HepG2 (cell line): ENCODE data around the gene GK. TPM values are rescaled to one million over a fixed set of nuclear protein-coding genes. Genes with fewer than 3 reads are reported as not detected.

Source experiments
- AGO2 ChIP-seq: fragments of 200-400 bp; formaldehyde crosslinking; optimal IDR thresholded peaks from 2 replicates; pipeline ENCODE3; 2017; ENCODE audit warnings: mild to moderate bottlenecking, low read depth, low read length, moderate library complexity
- ARNTL ChIP-seq: sonication (generic); formaldehyde crosslinking; IDR thresholded peaks from 2 replicates; pipeline ENCODE4 v1.4.0; 2020; ENCODE audit warnings: mild to moderate bottlenecking, missing genetic modification reagents
- FOSL1 ChIP-seq: sonication (generic); formaldehyde crosslinking; IDR thresholded peaks from 2 replicates; pipeline ENCODE4 v1.9.0; 2021; ENCODE audit warnings: missing genetic modification reagents, borderline replicate concordance
- FOXA3 ChIP-seq: IDR thresholded peaks from 2 replicates; pipeline ENCODE4 v1.6.1; 2016; ENCODE audit warnings: missing genetic modification reagents, missing compliant biosample characterization
- ONECUT2 ChIP-seq: sonication (generic); formaldehyde crosslinking; IDR thresholded peaks from 2 replicates; pipeline ENCODE4 v1.4.0; 2020; ENCODE audit warnings: missing genetic modification reagents
- RARG ChIP-seq: sonication (generic); formaldehyde crosslinking; IDR thresholded peaks from 2 replicates; pipeline ENCODE4 v1.4.0; 2020; ENCODE audit warnings: low read depth, mild to moderate bottlenecking, missing genetic modification reagents
- SAFB2 ChIP-seq: sonication (generic); formaldehyde crosslinking; IDR thresholded peaks from 2 replicates; pipeline ENCODE4 v1.5.1; 2020; ENCODE audit warnings: missing genetic modification reagents, low read depth, mild to moderate bottlenecking, borderline replicate concordance
- SIX4 ChIP-seq: sonication (generic); formaldehyde crosslinking; IDR thresholded peaks from 2 replicates; pipeline ENCODE4 v1.4.0; 2020; ENCODE audit warnings: missing genetic modification reagents
- TARDBP ChIP-seq: sonication (generic); formaldehyde crosslinking; IDR thresholded peaks from 2 replicates; pipeline ENCODE4 v1.8.0; 2022; ENCODE audit warnings: mild to moderate bottlenecking, missing genetic modification reagents
- ZBTB3 ChIP-seq: sonication (generic); formaldehyde crosslinking; IDR thresholded peaks from 2 replicates; pipeline ENCODE4 v1.4.0; 2020; ENCODE audit warnings: low read depth, mild to moderate bottlenecking, moderate library complexity, missing genetic modification reagents, borderline replicate concordance
- ZBTB43 ChIP-seq: sonication (generic); formaldehyde crosslinking; conservative IDR thresholded peaks from 2 replicates; pipeline ENCODE4 v1.4.0; 2020; ENCODE audit warnings: missing genetic modification reagents
- ZBTB44 ChIP-seq: sonication (generic); formaldehyde crosslinking; IDR thresholded peaks from 2 replicates; pipeline ENCODE4 v1.4.0; 2020; ENCODE audit warnings: missing genetic modification reagents
- ZFAT ChIP-seq: sonication (generic); formaldehyde crosslinking; conservative IDR thresholded peaks from 2 replicates; pipeline ENCODE4 v1.8.1; 2023; ENCODE audit warnings: missing genetic modification reagents, inconsistent platforms
- ZNF24 ChIP-seq: fragments of 450-650 bp; IDR thresholded peaks from 2 replicates; pipeline ENCODE4 v1.6.1; 2017; ENCODE audit warnings: antibody characterized with exemption, mild to moderate bottlenecking
- ZNF451 ChIP-seq: sonication (generic); formaldehyde crosslinking; IDR thresholded peaks from 2 replicates; pipeline ENCODE4 v1.5.0; 2020; ENCODE audit warnings: mild to moderate bottlenecking, missing genetic modification reagents
- ZNF512B ChIP-seq: sonication (generic); formaldehyde crosslinking; IDR thresholded peaks from 2 replicates; pipeline ENCODE4 v1.5.1; 2020; ENCODE audit warnings: missing genetic modification reagents, mild to moderate bottlenecking, borderline replicate concordance
- ZNF709 ChIP-seq: sonication (generic); formaldehyde crosslinking; IDR thresholded peaks from 2 replicates; pipeline ENCODE4 v1.5.0; 2020; ENCODE audit warnings: mild to moderate bottlenecking, missing genetic modification reagents
- ZNF713 ChIP-seq: sonication (generic); formaldehyde crosslinking; IDR thresholded peaks from 2 replicates; pipeline ENCODE4 v1.4.0; 2020; ENCODE audit warnings: mild to moderate bottlenecking, missing genetic modification reagents
- ZNF816 ChIP-seq: sonication (generic); formaldehyde crosslinking; IDR thresholded peaks from 2 replicates; pipeline ENCODE4 v1.8.0; 2022; ENCODE audit warnings: missing genetic modification reagents, mild to moderate bottlenecking, borderline replicate concordance
- ZSCAN30 ChIP-seq: sonication (generic); formaldehyde crosslinking; IDR thresholded peaks from 2 replicates; pipeline ENCODE4 v1.5.0; 2020; ENCODE audit warnings: mild to moderate bottlenecking, missing genetic modification reagents
- polyA plus RNA-seq, 8 experiments: library from polyadenylated mRNA; depleted of rRNA in 3 of 8; stranded (reverse) in 7 of 8; unstranded in 1 of 8; fragments of >200 nt; fragmentation: Illumina TruSeq in 4 of 8; extraction: Trizol in 4 of 8; gene quantifications; 2 replicates each; pipeline versions ENCODE4 v1.2.1 to v1.2.3, GENCODE V29; 2011 to 2016; ENCODE audit warnings: low read depth in 4 of 8, missing spikeins in 1 of 8, mixed read lengths in 1 of 8; ENCODE audit not compliant: insufficient read depth in 1 of 8
- total RNA-seq, 5 experiments: library from RNA; depleted of rRNA; stranded (reverse); fragments of >200 nt; fragmentation: Illumina TruSeq; extraction: Trizol; gene quantifications; 2 replicates each; pipeline ENCODE4 v1.2.3, GENCODE V29; 2016; ENCODE audit warnings: low read depth in 1 of 5
- TF ChIP-seq, protein P1 (sequence below): sonication (generic); formaldehyde crosslinking; IDR thresholded peaks from 2 replicates; pipeline ENCODE4 v1.8.0; 2022; ENCODE audit warnings: mild to moderate bottlenecking, missing genetic modification reagents; ENCODE audit not compliant: insufficient replicate concordance
- TF ChIP-seq, protein P2 (sequence below): sonication (generic); formaldehyde crosslinking; IDR thresholded peaks from 2 replicates; pipeline ENCODE4 v1.8.1; 2023; ENCODE audit warnings: mild to moderate bottlenecking, missing genetic modification reagents

The GK gene
- total and polyA plus RNA-seq, 2 of the 13 experiments (the other 11 are each of a cell fraction or from before 2014, with no cell fraction given) = 64.2 to 265 TPM

DNA sequence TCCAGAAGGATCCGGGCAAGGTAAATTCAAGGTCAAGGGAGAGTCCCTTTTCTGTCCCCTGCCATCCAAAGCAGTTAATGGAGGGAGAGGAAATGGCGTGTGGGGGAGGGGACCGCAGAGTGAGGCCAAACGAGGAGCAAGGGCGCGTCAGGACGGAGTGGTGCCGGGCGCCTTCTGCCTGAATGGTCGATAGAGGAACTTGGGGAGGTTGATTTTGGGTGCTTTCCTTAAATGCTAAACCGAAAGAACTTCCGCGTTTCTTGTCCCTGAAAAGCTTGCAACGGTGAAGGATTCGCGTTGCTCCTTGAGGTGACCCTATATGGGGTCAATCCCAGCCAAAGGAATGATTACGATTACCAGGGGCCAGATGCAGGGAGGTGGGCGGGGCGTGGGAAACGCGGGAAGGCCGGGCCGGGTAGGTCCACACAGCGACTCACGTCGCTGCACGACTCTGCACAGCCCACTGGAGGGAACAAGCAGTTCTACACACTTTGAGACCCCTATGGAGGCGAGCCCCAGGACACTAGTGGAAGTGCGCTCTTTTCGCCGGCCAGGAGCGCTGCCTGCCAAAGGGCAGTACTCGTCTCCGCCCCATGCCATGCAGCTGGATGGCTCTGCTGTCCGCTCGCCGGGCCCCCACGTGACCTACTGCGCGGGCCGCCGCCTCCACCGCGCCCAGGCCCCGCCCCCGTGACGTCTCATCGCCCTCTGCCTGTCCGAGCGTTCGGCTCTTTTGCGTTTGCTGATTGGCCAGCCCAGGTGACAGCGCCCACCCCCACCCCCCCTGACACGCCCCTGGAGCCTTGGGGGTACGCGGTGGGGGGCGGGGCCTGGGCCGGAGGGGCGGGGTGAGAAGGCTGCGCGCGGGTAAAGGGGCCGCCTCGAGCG is 452 bp upstream of the GK start (continued):
- no peak for TF ChIP-seq ZNF512B (CRISPR knock-in tag)
- no peak for TF ChIP-seq ZBTB44 (CRISPR knock-in tag)
- TF ChIP-seq RARG (CRISPR knock-in tag) = no peak
- TF ChIP-seq ZNF709 (CRISPR knock-in tag) = 0 out of 2 replicates have a peak, but pooled peaks have one; percentile 48
- TF ChIP-seq AGO2 = peak; percentile 60
- no peak for TF ChIP-seq FOXA3
- TF ChIP-seq ZNF24 = no peak
- no peak for TF ChIP-seq ZNF451 (CRISPR knock-in tag)
- TF ChIP-seq ZFAT (CRISPR knock-in tag) = no peak
- no peak for TF ChIP-seq SAFB2 (CRISPR knock-in tag)
- no peak for TF ChIP-seq ZNF713 (CRISPR knock-in tag)
- no peak for TF ChIP-seq FOSL1 (CRISPR knock-in tag)
- TF ChIP-seq, protein P1, sequence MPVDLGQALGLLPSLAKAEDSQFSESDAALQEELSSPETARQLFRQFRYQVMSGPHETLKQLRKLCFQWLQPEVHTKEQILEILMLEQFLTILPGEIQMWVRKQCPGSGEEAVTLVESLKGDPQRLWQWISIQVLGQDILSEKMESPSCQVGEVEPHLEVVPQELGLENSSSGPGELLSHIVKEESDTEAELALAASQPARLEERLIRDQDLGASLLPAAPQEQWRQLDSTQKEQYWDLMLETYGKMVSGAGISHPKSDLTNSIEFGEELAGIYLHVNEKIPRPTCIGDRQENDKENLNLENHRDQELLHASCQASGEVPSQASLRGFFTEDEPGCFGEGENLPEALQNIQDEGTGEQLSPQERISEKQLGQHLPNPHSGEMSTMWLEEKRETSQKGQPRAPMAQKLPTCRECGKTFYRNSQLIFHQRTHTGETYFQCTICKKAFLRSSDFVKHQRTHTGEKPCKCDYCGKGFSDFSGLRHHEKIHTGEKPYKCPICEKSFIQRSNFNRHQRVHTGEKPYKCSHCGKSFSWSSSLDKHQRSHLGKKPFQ (CRISPR knock-in tag) = no peak
- TF ChIP-seq ZNF816 = no peak
- TF ChIP-seq ONECUT2 (CRISPR knock-in tag) = no peak
- TF ChIP-seq, protein P2, sequence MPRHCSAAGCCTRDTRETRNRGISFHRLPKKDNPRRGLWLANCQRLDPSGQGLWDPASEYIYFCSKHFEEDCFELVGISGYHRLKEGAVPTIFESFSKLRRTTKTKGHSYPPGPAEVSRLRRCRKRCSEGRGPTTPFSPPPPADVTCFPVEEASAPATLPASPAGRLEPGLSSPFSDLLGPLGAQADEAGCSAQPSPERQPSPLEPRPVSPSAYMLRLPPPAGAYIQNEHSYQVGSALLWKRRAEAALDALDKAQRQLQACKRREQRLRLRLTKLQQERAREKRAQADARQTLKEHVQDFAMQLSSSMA (CRISPR knock-in tag) = no peak
- TF ChIP-seq ZSCAN30 = no peak
- no peak for TF ChIP-seq SIX4 (CRISPR knock-in tag)
- TF ChIP-seq ARNTL (CRISPR knock-in tag) = peak; percentile 83
- TF ChIP-seq ZBTB43 (CRISPR knock-in tag) = no peak
- TF ChIP-seq ZBTB3 (CRISPR knock-in tag) = no peak
- no peak for TF ChIP-seq TARDBP (CRISPR knock-in tag)
